Ovary (tissue), 9 donors: ENCODE results near the gene SLC43A1. TPM values are rescaled to one million over a fixed set of nuclear protein-coding genes. Genes with fewer than 3 reads are reported as not detected.

Source experiments
- DNase-seq, 5 donors: peaks; one replicate each; pipeline ENCODE4 v3.0.0-alpha.2; 2019 to 2020
- H3K27ac ChIP-seq, 2 donors: fragments of 200-600 bp; one replicate each; pipeline versions ENCODE4 v1.5.1 to v1.8.0; 2019 to 2022
- H3K27me3 ChIP-seq: fragments of 200-600 bp; one replicate; pipeline ENCODE4 v1.8.0; 2022
- H3K36me3 ChIP-seq: fragments of 200-600 bp; sonication (generic); one replicate; pipeline ENCODE4 v1.5.1; 2019
- H3K4me1 ChIP-seq: one replicate; pipeline ENCODE4 v1.8.1; 2013; ENCODE audit warnings: mild to moderate bottlenecking, moderate library complexity; ENCODE audit not compliant: insufficient read depth
- H3K4me3 ChIP-seq: fragments of 200-600 bp; sonication (generic); one replicate; pipeline ENCODE4 v1.5.1; 2017
- H3K9me3 ChIP-seq, 2 donors: fragments of 200-600 bp in 1 of 2; sonication (generic) in 1 of 2; one replicate each; pipeline versions ENCODE4 v1.5.1 to v1.8.1; 2013 to 2019; ENCODE audit warnings: mild to moderate bottlenecking in 1 of 2, moderate library complexity in 1 of 2
- CTCF ChIP-seq, 3 donors: fragments of 450-650 bp in 2 of 3; fragments of 200-600 bp in 1 of 3; IDR thresholded peaks; one replicate each; pipeline versions ENCODE4 v1.5.1 to v1.8.0; 2016 to 2022; ENCODE audit warnings: antibody characterized with exemption in 3 of 3, mild to moderate bottlenecking in 1 of 3
- EP300 ChIP-seq: sonication (generic); formaldehyde crosslinking; IDR thresholded peaks from one replicate; pipeline ENCODE4 v1.6.1; 2017; ENCODE audit warnings: antibody characterized with exemption
- POLR2A ChIP-seq: fragments of 450-650 bp; IDR thresholded peaks from one replicate; pipeline ENCODE4 v1.6.1; 2017; ENCODE audit warnings: antibody characterized with exemption, mild to moderate bottlenecking, moderate library complexity
- WGBS, 3 donors: extraction: QIAGEN DNeasy Blood & Tissue Kit in 1 of 3; methylation state at CpG; one replicate each; pipeline versions ENCODE4 v1.1.5 to v1.1.7; 2013 to 2017; 5-methylcytosine and 5-hydroxymethylcytosine counted together
- intact Hi-C, 4 donors: fragments of 100-400 bp; cut with DNase I; formaldehyde crosslinking; loops; one replicate each; pipeline versions ENCODE4 v1.11.0 to v1.15.1; 2022 to 2023
- polyA plus RNA-seq, 2 donors: library from polyadenylated mRNA; stranded (reverse); fragments of 200-250 nt in 1 of 2; fragments of 350-450 nt in 1 of 2; fragmentation: Illumina TruSeq in 1 of 2; extraction: RNeasy Lipid Tissue Mini Kit (QIAGEN cat#74804) in 1 of 2; gene quantifications; one replicate each; pipeline ENCODE4 v1.2.3, GENCODE V29; 2013 to 2014
- total RNA-seq, 7 donors: library from RNA; depleted of rRNA in 2 of 7; stranded (reverse); fragments of >200 nt in 2 of 7; fragmentation: NEBNext Ultra II Directional in 3 of 7; extraction: Animal tissue kit (Norgen Biotek cat#: 25700) in 3 of 7; gene quantifications; one replicate each; pipeline versions ENCODE4 v1.1.0 to v1.2.4, GENCODE V29; 2016 to 2023
- donor health status: DM: no; HTN: no; CAD: no; lungs with moderate emphysema.
- donor health status: DM: no; HTN: no; CAD: no.
- donor health status: Bipolar disorder and iron deficiency.
- donor health status: DM: yes; HTN: yes; CAD: no.
- donor health status: DM: no; HTN: no; CAD: no.
- donor health status: DM: yes; HTN: yes; CAD: no.

SLC43A1 gene
- total and polyA plus RNA-seq, 9 donors, result 11.5 to 30.4 (median 18.6) TPM

- Histone ChIP-seq H3K4me1 (no peaks in the 10 kb centered on the region), H3K27me3 (no peaks in the 10 kb centered on the region), H3K9me3 (no peaks in the 10 kb centered on the region), H3K36me3 (no peaks in the 10 kb centered on the region), H3K27ac (no peak overlapping the region), H3K4me3 (no peak overlapping the region)
- TF ChIP-seq POLR2A (no peak), CTCF (IDR thresholded peaks at IDR 0.05) (peak in 1 of 3 donors; percentile 26)
- intact Hi-C loops, result loop anchor here (2.0 kb wide), 2 partner anchors 33 to 35 kb away; no protein-coding TSS in a partner anchor
- 80 to 87% (median 83%) methylated on average over 11 of the region's 11 CpGs for WGBS, 3 donors
- DNase-seq, result no peak
These were observed 24.0 kb downstream of the SLC43A1 start for GRCh38 chr11:57491371-57492061.

- Histone ChIP-seq H3K4me1 (no peaks in the 10 kb centered on the region), H3K9me3 (no peaks in the 10 kb centered on the region), H3K36me3 (no peaks in the 10 kb centered on the region), H3K27ac (no peak overlapping the region), H3K27me3 (no peaks in the 10 kb centered on the region), H3K4me3 (no peak overlapping the region)
- intact Hi-C loops, result no loop called here
- WGBS, 3 donors, result 88 to 93% (median 89%) methylated on average over 9 of the region's 9 CpGs
- DNase-seq, result no peak
- TF ChIP-seq POLR2A (no peak), CTCF (IDR thresholded peaks at IDR 0.05) (no peak), EP300 (no peak)
These were observed 24.9 kb downstream of the SLC43A1 start for GRCh38 chr11:57490456-57491248.

GRCh38 chr11:57487920-57488659, 27.4 kb downstream of the SLC43A1 start:
- TF ChIP-seq CTCF (IDR thresholded peaks at IDR 0.05), result no peak
- TF ChIP-seq POLR2A, result no peak
- no peak for TF ChIP-seq EP300
- H3K36me3 ChIP-seq, result no peaks in the 10 kb centered on the region
- no peak for DNase-seq
- WGBS, 3 donors, result 81 to 85% (median 84%) methylated on average over 6 of the region's 6 CpGs
- no peaks in the 10 kb centered on the region for H3K27me3 ChIP-seq
- no peak overlapping the region for H3K27ac ChIP-seq
- H3K4me1 ChIP-seq, result no peaks in the 10 kb centered on the region
- H3K4me3 ChIP-seq, result no peak overlapping the region
- intact Hi-C loops, result no loop called here
- H3K9me3 ChIP-seq, result no peaks in the 10 kb centered on the region

GRCh38 chr11:57487021-57487778, 28.3 kb downstream of the SLC43A1 start:
- no peaks in the 10 kb centered on the region for H3K36me3 ChIP-seq
- intact Hi-C loops, result no loop called here
- H3K4me3 ChIP-seq, result no peak overlapping the region
- no peaks in the 10 kb centered on the region for H3K9me3 ChIP-seq
- DNase-seq, result no peak
- TF ChIP-seq POLR2A, result no peak
- WGBS, 3 donors, result 92 to 94% (median 93%) methylated on average over 15 of the region's 15 CpGs
- H3K27ac ChIP-seq, result no peak overlapping the region
- H3K4me1 ChIP-seq, result peaks cover 5% of the 10 kb centered on the region
- no peaks in the 10 kb centered on the region for H3K27me3 ChIP-seq
